ENCODE measurements around the gene EPAS1. TPM values are rescaled to one million over a fixed set of nuclear protein-coding genes. Genes with fewer than 3 reads are reported as not detected.

Gene EPAS1
- polyA plus RNA-seq, 1 donor from 2014 or later = not detected

GRCh38 chr2:46377666-46378560 is 80.7 kb downstream of the EPAS1 start:
- Mint-ChIP-seq H3K4me3 (no peak overlapping the region), H3K36me3 (no peaks in the 10 kb centered on the region), H3K4me1 (no peaks in the 10 kb centered on the region), H3K27ac (no peak overlapping the region), H3K9me3 (peaks cover 0 to 4% (median 0%) of the 10 kb centered on the region in 3 donors), H3K27me3 (peaks cover 5% of the 10 kb centered on the region)

- H3K4me3 Mint-ChIP-seq = no peak overlapping the region
- no peak overlapping the region for H3K27ac Mint-ChIP-seq
- no peaks in the 10 kb centered on the region for H3K36me3 Mint-ChIP-seq
- H3K27me3 Mint-ChIP-seq = peaks cover 5% of the 10 kb centered on the region
- H3K4me1 Mint-ChIP-seq = no peaks in the 10 kb centered on the region
- H3K9me3 Mint-ChIP-seq = no peaks in the 10 kb centered on the region
These were observed 81.4 kb downstream of the EPAS1 start for GRCh38 chr2:46378616-46379015.

- H3K27me3 Mint-ChIP-seq = peaks cover 8% of the 10 kb centered on the region
- H3K4me3 Mint-ChIP-seq = no peak overlapping the region
- H3K27ac Mint-ChIP-seq = peak overlapping the region in 1 of 3 donors; percentile 33
- H3K9me3 Mint-ChIP-seq = no peaks in the 10 kb centered on the region
- H3K36me3 Mint-ChIP-seq = no peaks in the 10 kb centered on the region
- no peaks in the 10 kb centered on the region for H3K4me1 Mint-ChIP-seq
These were observed 82.2 kb downstream of the EPAS1 start for GRCh38 chr2:46379213-46380037.

- peaks cover 9% of the 10 kb centered on the region for H3K27me3 Mint-ChIP-seq
- H3K4me1 Mint-ChIP-seq = no peaks in the 10 kb centered on the region
- H3K9me3 Mint-ChIP-seq = no peaks in the 10 kb centered on the region
- H3K27ac Mint-ChIP-seq = no peak overlapping the region
- H3K36me3 Mint-ChIP-seq = no peaks in the 10 kb centered on the region
- H3K4me3 Mint-ChIP-seq = no peak overlapping the region
These were observed 83.1 kb downstream of the EPAS1 start for GRCh38 chr2:46380038-46380940.

- Mint-ChIP-seq H3K36me3 (no peaks in the 10 kb centered on the region), H3K27me3 (peaks cover 9% of the 10 kb centered on the region), H3K4me1 (no peaks in the 10 kb centered on the region), H3K9me3 (no peaks in the 10 kb centered on the region), H3K27ac (no peak overlapping the region), H3K4me3 (peak overlapping the region in 1 of 4 donors; percentile 67)
These were observed 84.1 kb downstream of the EPAS1 start for GRCh38 chr2:46381263-46381849.

GRCh38 chr2:46381871-46382270 is 84.7 kb downstream of the EPAS1 start:
- no peaks in the 10 kb centered on the region for H3K36me3 Mint-ChIP-seq
- H3K4me1 Mint-ChIP-seq = no peaks in the 10 kb centered on the region
- peaks cover 9% of the 10 kb centered on the region for H3K27me3 Mint-ChIP-seq
- no peaks in the 10 kb centered on the region for H3K9me3 Mint-ChIP-seq
- no peak overlapping the region for H3K4me3 Mint-ChIP-seq
- H3K27ac Mint-ChIP-seq = no peak overlapping the region

DNA sequence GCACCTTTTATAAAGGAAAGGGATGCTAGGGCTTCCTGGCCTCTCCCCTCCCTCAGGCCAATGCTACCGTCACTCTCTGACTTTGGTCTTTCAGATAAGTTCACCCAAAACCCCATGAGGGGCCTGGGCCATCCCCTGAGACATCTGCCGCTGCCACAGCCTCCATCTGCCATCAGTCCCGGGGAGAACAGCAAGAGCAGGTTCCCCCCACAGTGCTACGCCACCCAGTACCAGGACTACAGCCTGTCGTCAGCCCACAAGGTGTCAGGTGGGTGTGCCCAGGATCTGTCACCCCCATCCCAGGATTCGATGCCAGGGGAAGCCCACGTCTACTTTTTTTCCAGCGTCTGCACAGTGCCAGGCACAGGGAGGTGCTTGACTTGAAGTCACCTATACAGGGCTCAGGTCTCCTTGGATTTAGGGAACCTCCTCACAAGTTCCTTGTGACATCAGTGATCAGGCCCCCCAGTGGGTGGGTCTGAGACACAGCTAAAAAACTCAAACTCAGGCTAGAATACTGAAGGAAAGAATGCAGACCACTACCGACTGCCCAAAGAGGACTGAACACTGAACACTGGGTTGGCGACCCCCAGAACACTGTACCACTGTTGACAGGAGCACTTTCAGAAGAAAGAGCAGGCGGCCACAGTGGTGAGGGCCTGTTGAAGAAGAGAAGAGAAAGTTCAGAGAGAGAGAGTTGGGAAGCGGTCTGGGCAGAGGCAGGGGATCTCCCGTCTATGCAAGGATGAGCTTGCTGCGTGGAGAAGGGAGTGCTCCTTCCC is 85.3 kb downstream of the EPAS1 start:
- H3K4me3 Mint-ChIP-seq = no peak overlapping the region
- H3K4me1 Mint-ChIP-seq = no peaks in the 10 kb centered on the region
- H3K36me3 Mint-ChIP-seq = no peaks in the 10 kb centered on the region
- H3K9me3 Mint-ChIP-seq = no peaks in the 10 kb centered on the region
- H3K27me3 Mint-ChIP-seq = peaks cover 9% of the 10 kb centered on the region
- no peak overlapping the region for H3K27ac Mint-ChIP-seq

DNA sequence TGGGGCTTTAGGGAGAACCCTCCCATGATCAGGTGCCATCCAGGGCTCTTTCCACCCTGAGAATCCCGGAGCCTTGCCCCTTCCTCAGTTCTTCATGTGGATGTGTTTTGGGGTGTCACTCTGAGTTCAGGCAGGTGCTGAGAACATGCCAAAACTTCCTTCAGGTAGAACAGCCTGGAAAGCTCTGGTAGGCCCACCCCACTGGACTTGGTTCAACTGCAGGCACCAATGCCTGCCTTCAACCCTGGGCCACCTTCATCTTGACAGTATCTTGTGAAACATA is 85.8 kb downstream of the EPAS1 start:
- H3K36me3 Mint-ChIP-seq = no peaks in the 10 kb centered on the region
- H3K27ac Mint-ChIP-seq = no peak overlapping the region
- no peak overlapping the region for H3K4me3 Mint-ChIP-seq
- H3K4me1 Mint-ChIP-seq = no peaks in the 10 kb centered on the region
- H3K9me3 Mint-ChIP-seq = no peaks in the 10 kb centered on the region
- H3K27me3 Mint-ChIP-seq = peaks cover 8% of the 10 kb centered on the region

GRCh38 chr2:46383784-46384456 is 86.7 kb downstream of the EPAS1 start:
- H3K4me3 Mint-ChIP-seq = peak overlapping the region in 1 of 4 donors; percentile 52
- no peaks in the 10 kb centered on the region for H3K4me1 Mint-ChIP-seq
- no peaks in the 10 kb centered on the region for H3K9me3 Mint-ChIP-seq
- H3K27me3 Mint-ChIP-seq = peaks cover 7% of the 10 kb centered on the region
- no peak overlapping the region for H3K27ac Mint-ChIP-seq
- no peaks in the 10 kb centered on the region for H3K36me3 Mint-ChIP-seq

GRCh38 chr2:46384457-46384815 is 87.2 kb downstream of the EPAS1 start:
- Mint-ChIP-seq H3K4me1 (no peaks in the 10 kb centered on the region), H3K4me3 (no peak overlapping the region), H3K36me3 (no peaks in the 10 kb centered on the region), H3K27me3 (peaks cover 7% of the 10 kb centered on the region), H3K27ac (no peak overlapping the region), H3K9me3 (no peaks in the 10 kb centered on the region)

DNA sequence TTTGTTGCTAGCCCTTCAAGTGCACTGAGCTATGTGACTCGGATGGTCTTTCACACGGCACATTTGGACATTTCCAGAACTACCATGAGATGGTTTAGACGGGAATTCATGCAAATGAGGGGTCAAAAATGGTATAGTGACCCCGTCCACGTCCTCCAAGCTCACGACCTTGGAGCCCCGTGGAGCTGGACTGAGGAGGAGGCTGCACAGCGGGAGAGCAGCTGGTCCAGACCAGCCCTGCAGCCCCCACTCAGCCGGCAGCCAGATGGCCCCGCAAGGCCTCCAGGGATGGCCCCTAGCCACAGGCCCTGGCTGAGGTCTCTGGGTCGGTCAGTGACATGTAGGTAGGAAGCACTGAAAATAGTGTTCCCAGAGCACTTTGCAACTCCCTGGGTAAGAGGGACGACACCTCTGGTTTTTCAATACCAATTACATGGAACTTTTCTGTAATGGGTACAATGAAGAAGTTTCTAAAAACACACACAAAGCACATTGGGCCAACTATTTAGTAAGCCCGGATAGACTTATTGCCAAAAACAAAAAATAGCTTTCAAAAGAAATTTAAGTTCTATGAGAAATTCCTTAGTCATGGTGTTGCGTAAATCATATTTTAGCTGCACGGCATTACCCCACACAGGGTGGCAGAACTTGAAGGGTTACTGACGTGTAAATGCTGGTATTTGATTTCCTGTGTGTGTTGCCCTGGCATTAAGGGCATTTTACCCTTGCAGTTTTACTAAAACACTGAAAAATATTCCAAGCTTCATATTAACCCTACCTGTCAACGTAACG is 88.8 kb downstream of the EPAS1 start:
- Mint-ChIP-seq H3K4me1 (no peaks in the 10 kb centered on the region), H3K27ac (no peak overlapping the region), H3K27me3 (peaks cover 7% of the 10 kb centered on the region), H3K36me3 (no peaks in the 10 kb centered on the region), H3K4me3 (no peak overlapping the region), H3K9me3 (no peaks in the 10 kb centered on the region)

DNA sequence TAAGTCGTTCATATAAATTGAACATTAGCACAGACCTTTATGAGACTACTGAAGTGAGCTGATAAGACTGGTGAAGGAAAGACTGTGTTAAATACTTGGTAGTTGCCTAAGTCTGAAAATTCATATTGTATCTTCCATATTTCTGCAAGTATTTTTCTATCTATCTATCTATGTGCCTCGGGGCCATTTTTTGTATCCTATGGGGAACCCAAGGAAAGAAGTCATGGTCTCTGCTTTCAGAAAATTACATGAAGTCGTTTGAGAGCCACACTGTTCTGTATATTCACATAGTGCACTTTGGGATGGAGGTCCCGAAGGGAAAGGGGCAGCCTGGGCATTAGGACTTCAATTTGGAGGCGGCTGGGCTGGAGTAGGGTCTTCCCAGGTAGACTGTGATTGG is 89.6 kb downstream of the EPAS1 start:
- peaks cover 7% of the 10 kb centered on the region for H3K27me3 Mint-ChIP-seq
- no peaks in the 10 kb centered on the region for H3K9me3 Mint-ChIP-seq
- no peak overlapping the region for H3K4me3 Mint-ChIP-seq
- no peaks in the 10 kb centered on the region for H3K36me3 Mint-ChIP-seq
- H3K4me1 Mint-ChIP-seq = no peaks in the 10 kb centered on the region
- H3K27ac Mint-ChIP-seq = no peak overlapping the region

- peaks cover 5% of the 10 kb centered on the region for H3K27me3 Mint-ChIP-seq
- no peak overlapping the region for H3K4me3 Mint-ChIP-seq
- no peaks in the 10 kb centered on the region for H3K36me3 Mint-ChIP-seq
- H3K9me3 Mint-ChIP-seq = no peaks in the 10 kb centered on the region
- no peaks in the 10 kb centered on the region for H3K4me1 Mint-ChIP-seq
- no peak overlapping the region for H3K27ac Mint-ChIP-seq
These were observed 90.1 kb downstream of the EPAS1 start for GRCh38 chr2:46387292-46387691.

Measured in IgD-negative memory B cell (primary cell).